HT1080 (cell line): ENCODE results near the gene DRD5. TPM values are rescaled to one million over a fixed set of nuclear protein-coding genes. Genes with fewer than 3 reads are reported as not detected.
"Not testable (repeated sequence)": the region's sequence is repeated elsewhere in the genome, so short reads cannot be mapped to it uniquely, and the experiment has no call there.

Source experiments
- DNase-seq: peaks from one replicate; pipeline ENCODE4 v3.0.0-alpha.2; 2015; ENCODE audit warnings: low read depth
- polyA plus RNA-seq, 2 experiments: library from polyadenylated mRNA; depleted of rRNA; stranded (reverse); fragments of >200 nt; gene quantifications; 2 replicates each; pipeline ENCODE4 v1.2.3, GENCODE V29; 2015
- total RNA-seq: library from RNA; depleted of rRNA; stranded (reverse); fragments of >200 nt; shearing (Covaris generic); gene quantifications from 2 replicates; pipeline ENCODE4 v1.2.3, GENCODE V29; 2014; rRNA removed

Gene DRD5
- total RNA-seq: not detected in 2 replicates
- not detected in 2 replicates for polyA plus RNA-seq (2015; cell fraction: cytosol; rRNA removed)
- polyA plus RNA-seq (2015; cell fraction: nucleus; rRNA removed): not detected in 2 replicates

- no peak for DNase-seq
Observed at GRCh38 chr4:9781343-9782135, at the start of gene DRD5. Gene DRD5, plus strand, starts transcription at chr4:9781634. Its CDS starts 396 bp downstream, at chr4:9782030.

- not testable (repeated sequence) for DNase-seq
Observed at GRCh38 chr4:9732256-9732655, 49.2 kb upstream of the DRD5 start.

GRCh38 chr4:9735515-9735914 is 45.9 kb upstream of the DRD5 start:
- no peak for DNase-seq

- DNase-seq: not testable (repeated sequence)
Observed at GRCh38 chr4:9737280-9737679, 44.2 kb upstream of the DRD5 start.

GRCh38 chr4:9743789-9744188 is 37.6 kb upstream of the DRD5 start:
- DNase-seq: not testable (repeated sequence)

- DNase-seq: no peak
Observed at GRCh38 chr4:9745782-9746181, 35.7 kb upstream of the DRD5 start.

GRCh38 chr4:9758641-9759317 is 22.7 kb upstream of the DRD5 start:
- no peak for DNase-seq

GRCh38 chr4:9762823-9763475 is 18.5 kb upstream of the DRD5 start:
- DNase-seq: peak; percentile 61

GRCh38 chr4:9764155-9764696 is 17.2 kb upstream of the DRD5 start:
- no peak for DNase-seq

GRCh38 chr4:9765091-9765490 is 16.3 kb upstream of the DRD5 start:
- no peak for DNase-seq

- DNase-seq: no peak
Observed at GRCh38 chr4:9769321-9769720, 12.1 kb upstream of the DRD5 start.

- no peak for DNase-seq
Observed at GRCh38 chr4:9771034-9771433, 10.4 kb upstream of the DRD5 start.

GRCh38 chr4:9773471-9773870 is 8.0 kb upstream of the DRD5 start:
- DNase-seq: no peak

GRCh38 chr4:9782136-9782436 is 652 bp downstream of the DRD5 start:
- DNase-seq: no peak

- DNase-seq: not testable (repeated sequence)
Observed at GRCh38 chr4:9785891-9786290, 4.5 kb downstream of the DRD5 start.

GRCh38 chr4:9792381-9792780 is 10.9 kb downstream of the DRD5 start:
- DNase-seq: no peak

- DNase-seq: not testable (repeated sequence)
Observed at GRCh38 chr4:9796641-9797040, 15.2 kb downstream of the DRD5 start.

- no peak for DNase-seq
Observed at GRCh38 chr4:9800848-9801247, 19.4 kb downstream of the DRD5 start.

GRCh38 chr4:9804918-9805317 is 23.5 kb downstream of the DRD5 start:
- no peak for DNase-seq

GRCh38 chr4:9808077-9808476 is 26.6 kb downstream of the DRD5 start:
- DNase-seq: no peak

- DNase-seq: no peak
Observed at GRCh38 chr4:9811806-9812205, 30.4 kb downstream of the DRD5 start.
